DOHH2 (cell line): Measurements from ENCODE around the gene CDKN2B-AS1.

Experiments used
- H3F3A ChIP-seq: fragments of 200-600 bp; sonication (generic), shearing (Covaris generic); 2 replicates; pipeline ENCODE4 v1.6.0; 2016; ENCODE audit warnings: antibody characterized with exemption, mild to moderate bottlenecking; ENCODE audit not compliant: control insufficient read depth, insufficient read depth
- H3K27ac ChIP-seq: fragments of 200-600 bp; sonication (generic); 2 replicates; pipeline ENCODE4 v1.5.1; 2014; ENCODE audit warnings: low read depth, mild to moderate bottlenecking, low read length, moderate library complexity
- H3K27me3 ChIP-seq: fragments of 200-600 bp; sonication (generic); 2 replicates; pipeline ENCODE4 v1.6.1; 2014; ENCODE audit warnings: mild to moderate bottlenecking, low read length, mixed read lengths; ENCODE audit not compliant: control insufficient read depth
- H3K36me3 ChIP-seq: fragments of 200-600 bp; sonication (generic); 2 replicates; pipeline ENCODE4 v1.6.1; 2014; ENCODE audit warnings: mild to moderate bottlenecking, low read length, moderate library complexity, mixed read lengths; ENCODE audit not compliant: control insufficient read depth
- H3K4me1 ChIP-seq: fragments of 200-600 bp; sonication (generic); 2 replicates; pipeline ENCODE4 v1.6.1; 2014; ENCODE audit warnings: mild to moderate bottlenecking, low read length, mixed read lengths; ENCODE audit not compliant: control insufficient read depth
- H3K4me2 ChIP-seq: fragments of 200-600 bp; sonication (generic); 2 replicates; pipeline ENCODE4 v1.6.0; 2014; ENCODE audit warnings: mild to moderate bottlenecking, low read length, moderate library complexity
- H3K4me3 ChIP-seq: fragments of 200-600 bp; sonication (generic); 2 replicates; pipeline ENCODE4 v1.5.1; 2014; ENCODE audit warnings: mild to moderate bottlenecking, low read length, mixed read lengths
- H3K79me2 ChIP-seq: fragments of 200-600 bp; sonication (generic); 2 replicates; pipeline ENCODE4 v1.6.1; 2014; ENCODE audit warnings: mild to moderate bottlenecking, low read length, mixed read lengths; ENCODE audit not compliant: control insufficient read depth
- H3K9me2 ChIP-seq: fragments of 200-600 bp; sonication (generic); replicated peaks from 2 replicates; pipeline ENCODE4 v1.6.1; 2014; ENCODE audit warnings: mild to moderate bottlenecking, low read length, mixed read lengths; ENCODE audit not compliant: control insufficient read depth
- H3K9me3 ChIP-seq: fragments of 200-600 bp; sonication (generic); 2 replicates; pipeline ENCODE4 v1.6.1; 2014; ENCODE audit warnings: antibody characterized with exemption, low read length, mixed read lengths; ENCODE audit not compliant: control insufficient read depth, insufficient read depth
- H4K20me1 ChIP-seq: fragments of 200-600 bp; sonication (generic); 2 replicates; pipeline ENCODE4 v1.6.0; 2014; ENCODE audit warnings: low read depth, mild to moderate bottlenecking, antibody characterized with exemption, low read length, moderate library complexity; ENCODE audit not compliant: control insufficient read depth, insufficient read depth
- CTCF ChIP-seq: fragments of 200-600 bp; sonication (generic); IDR thresholded peaks from one replicate; pipeline ENCODE4 v1.5.1; 2014; ENCODE audit warnings: antibody characterized with exemption, mild to moderate bottlenecking, low read depth, low read length; ENCODE audit not compliant: poor library complexity, severe bottlenecking
- EZH2phosphoT487 ChIP-seq: fragments of 200-600 bp; sonication (generic); IDR thresholded peaks from 2 replicates; pipeline ENCODE4 v1.6.1; 2017; ENCODE audit warnings: borderline replicate concordance, mild to moderate bottlenecking, antibody characterized with exemption, low read length, moderate library complexity, mixed read lengths

The CDKN2B-AS1 gene

GRCh38 chr9:21993007-21993406 is 1.6 kb upstream of the CDKN2B-AS1 start:
- Histone ChIP-seq H3K9me3 (no peaks in the 10 kb centered on the region), H3K4me1 (no peaks in the 10 kb centered on the region), H4K20me1 (no peaks in the 10 kb centered on the region), H3K9me2 (no peaks in the 10 kb centered on the region), H3F3A (no peaks in the 10 kb centered on the region), H3K4me2 (no peak overlapping the region), H3K27me3 (no peaks in the 10 kb centered on the region), H3K79me2 (no peaks in the 10 kb centered on the region), H3K27ac (no peak overlapping the region), H3K36me3 (no peaks in the 10 kb centered on the region), H3K4me3 (no peak overlapping the region)
- TF ChIP-seq EZH2phosphoT487, result no peak
- no peak for TF ChIP-seq CTCF

- H3K79me2 ChIP-seq, result no peaks in the 10 kb centered on the region
- no peaks in the 10 kb centered on the region for H3K9me3 ChIP-seq
- H3K4me3 ChIP-seq, result no peak within 1 kb of the TSS
- H3K9me2 ChIP-seq, result no peaks in the 10 kb centered on the region
- no peaks in the 10 kb centered on the region for H3K4me1 ChIP-seq
- H4K20me1 ChIP-seq, result no peaks in the 10 kb centered on the region
- H3K27ac ChIP-seq, result no peak within 1 kb of the TSS
- H3K27me3 ChIP-seq, result no peaks in the 10 kb centered on the region
- no peaks in the 10 kb centered on the region for H3K36me3 ChIP-seq
- no peaks in the 10 kb centered on the region for H3F3A ChIP-seq
- H3K4me2 ChIP-seq, result no peak within 1 kb of the TSS
- no peak for TF ChIP-seq CTCF
Measured at GRCh38 chr9:21993893-21994555, 567 bp upstream of the CDKN2B-AS1 start, which contains the start of gene CDKN2A. TSS of gene CDKN2A (minus strand) at chr9:21994392.

GRCh38 chr9:21995006-21995665 is 545 bp downstream of the CDKN2B-AS1 start:
- TF ChIP-seq CTCF (no peak), EZH2phosphoT487 (no peak)
- H3K4me3 ChIP-seq, result no peak overlapping the region
- no peaks in the 10 kb centered on the region for H3F3A ChIP-seq
- H3K9me3 ChIP-seq, result no peaks in the 10 kb centered on the region
- H3K36me3 ChIP-seq, result no peaks in the 10 kb centered on the region
- H4K20me1 ChIP-seq, result no peaks in the 10 kb centered on the region
- H3K9me2 ChIP-seq, result no peaks in the 10 kb centered on the region
- no peak overlapping the region for H3K27ac ChIP-seq
- no peaks in the 10 kb centered on the region for H3K4me1 ChIP-seq
- no peak overlapping the region for H3K4me2 ChIP-seq
- no peaks in the 10 kb centered on the region for H3K27me3 ChIP-seq
- no peaks in the 10 kb centered on the region for H3K79me2 ChIP-seq
